ENCODE measurements around the gene TMEM150A. TPM values are rescaled to one million over a fixed set of nuclear protein-coding genes. Genes with fewer than 3 reads are reported as not detected.
"Not testable (repeated sequence)": the region's sequence is repeated elsewhere in the genome, so short reads cannot be mapped to it uniquely, and the experiment has no call there.

TMEM150A gene
- total and polyA plus RNA-seq, 9 donors = 7.7 to 11.7 (median 9.2) TPM

GRCh38 chr2:85614757-85615156 is 12.3 kb upstream of the TMEM150A start:
- not testable (repeated sequence) for H3K4me3 ChIP-seq (ENCODE audit: low read length); DNase-seq; H3K9me3 ChIP-seq (replicated peaks; ENCODE audit: control insufficient read depth, low read depth, low read length); H3K27me3 ChIP-seq (ENCODE audit: control insufficient read depth, insufficient read depth, low read length); H3K27ac ChIP-seq (ENCODE audit: low read length)
- H3K36me3 ChIP-seq (ENCODE audit: control insufficient read depth, insufficient read depth, low read length) = peaks cover 12% of the 10 kb centered on the region
- H3K4me1 ChIP-seq (ENCODE audit: control insufficient read depth, insufficient read depth, low read length) = peaks cover 25% of the 10 kb centered on the region
- WGBS (ENCODE audit: insufficient coverage) = 100% methylated on average over 5 of the region's 7 CpGs

- Histone ChIP-seq H3K4me1 (ENCODE audit: control insufficient read depth, insufficient read depth, low read length) (peaks cover 27% of the 10 kb centered on the region), H3K27me3 (ENCODE audit: control insufficient read depth, insufficient read depth, low read length) (no peaks in the 10 kb centered on the region), H3K9me3 (replicated peaks; ENCODE audit: control insufficient read depth, low read depth, low read length) (no peaks in the 10 kb centered on the region), H3K4me3 (ENCODE audit: low read length) (no peak overlapping the region), H3K36me3 (ENCODE audit: control insufficient read depth, insufficient read depth, low read length) (peaks cover 15% of the 10 kb centered on the region), H3K27ac (ENCODE audit: low read length) (no peak overlapping the region)
- WGBS (ENCODE audit: insufficient coverage) = 73% methylated on average over 5 of the region's 10 CpGs
- no peak for DNase-seq
These were observed 11.4 kb upstream of the TMEM150A start for GRCh38 chr2:85613717-85614515.

GRCh38 chr2:85611705-85612587 is 9.4 kb upstream of the TMEM150A start, which contains the start of gene C2orf68:
Gene C2orf68 (minus strand): TSS chr2:85612066. CDS start chr2:85611984, 82 bp downstream.
- Histone ChIP-seq H3K36me3 (ENCODE audit: control insufficient read depth, insufficient read depth, low read length) (peaks cover 30% of the 10 kb centered on the region), H3K4me1 (ENCODE audit: control insufficient read depth, insufficient read depth, low read length) (peaks cover 19% of the 10 kb centered on the region), H3K4me3 (ENCODE audit: low read length) (peak within 1 kb of the TSS; percentile 85), H3K9me3 (replicated peaks; ENCODE audit: control insufficient read depth, low read depth, low read length) (no peaks in the 10 kb centered on the region), H3K27me3 (ENCODE audit: control insufficient read depth, insufficient read depth, low read length) (no peaks in the 10 kb centered on the region), H3K27ac (ENCODE audit: low read length) (peak within 1 kb of the TSS; percentile 95)
- WGBS (ENCODE audit: insufficient coverage) = 0% methylated on average over 46 of the region's 73 CpGs
- DNase-seq = peak; percentile 97

- no peak for DNase-seq
- peaks cover 18% of the 10 kb centered on the region for H3K4me1 ChIP-seq (ENCODE audit: control insufficient read depth, insufficient read depth, low read length)
- peak overlapping the region; percentile 38 for H3K27ac ChIP-seq (ENCODE audit: low read length)
- WGBS (ENCODE audit: insufficient coverage) = 3% methylated on average over 22 of the region's 24 CpGs
- H3K9me3 ChIP-seq (replicated peaks; ENCODE audit: control insufficient read depth, low read depth, low read length) = no peaks in the 10 kb centered on the region
- no peaks in the 10 kb centered on the region for H3K27me3 ChIP-seq (ENCODE audit: control insufficient read depth, insufficient read depth, low read length)
- H3K4me3 ChIP-seq (ENCODE audit: low read length) = peak overlapping the region; percentile 85
- peaks cover 30% of the 10 kb centered on the region for H3K36me3 ChIP-seq (ENCODE audit: control insufficient read depth, insufficient read depth, low read length)
These were observed 8.8 kb upstream of the TMEM150A start for GRCh38 chr2:85611217-85611704.

GRCh38 chr2:85607268-85608215 is 5.0 kb upstream of the TMEM150A start:
- Histone ChIP-seq H3K4me1 (ENCODE audit: control insufficient read depth, insufficient read depth, low read length) (peaks cover 31% of the 10 kb centered on the region), H3K4me3 (ENCODE audit: low read length) (no peak overlapping the region), H3K36me3 (ENCODE audit: control insufficient read depth, insufficient read depth, low read length) (peaks cover 35% of the 10 kb centered on the region), H3K9me3 (replicated peaks; ENCODE audit: control insufficient read depth, low read depth, low read length) (no peaks in the 10 kb centered on the region), H3K27me3 (ENCODE audit: control insufficient read depth, insufficient read depth, low read length) (no peaks in the 10 kb centered on the region), H3K27ac (ENCODE audit: low read length) (no peak overlapping the region)
- no peak for DNase-seq
- WGBS (ENCODE audit: insufficient coverage) = 79% methylated on average over 7 of the region's 9 CpGs

GRCh38 chr2:85606116-85606455 is 3.6 kb upstream of the TMEM150A start:
- peak overlapping the region; percentile 53 for H3K27ac ChIP-seq (ENCODE audit: low read length)
- no peaks in the 10 kb centered on the region for H3K9me3 ChIP-seq (replicated peaks; ENCODE audit: control insufficient read depth, low read depth, low read length)
- H3K4me3 ChIP-seq (ENCODE audit: low read length) = no peak overlapping the region
- 86% methylated on average over 6 of the region's 7 CpGs for WGBS (ENCODE audit: insufficient coverage)
- no peak for DNase-seq
- H3K27me3 ChIP-seq (ENCODE audit: control insufficient read depth, insufficient read depth, low read length) = no peaks in the 10 kb centered on the region
- peaks cover 36% of the 10 kb centered on the region for H3K4me1 ChIP-seq (ENCODE audit: control insufficient read depth, insufficient read depth, low read length)
- H3K36me3 ChIP-seq (ENCODE audit: control insufficient read depth, insufficient read depth, low read length) = peaks cover 35% of the 10 kb centered on the region

GRCh38 chr2:85605406-85606115 is 3.1 kb upstream of the TMEM150A start:
- Histone ChIP-seq H3K4me1 (ENCODE audit: control insufficient read depth, insufficient read depth, low read length) (peaks cover 34% of the 10 kb centered on the region), H3K27me3 (ENCODE audit: control insufficient read depth, insufficient read depth, low read length) (no peaks in the 10 kb centered on the region), H3K4me3 (ENCODE audit: low read length) (no peak overlapping the region), H3K27ac (ENCODE audit: low read length) (peak overlapping the region; percentile 53), H3K36me3 (ENCODE audit: control insufficient read depth, insufficient read depth, low read length) (peaks cover 39% of the 10 kb centered on the region), H3K9me3 (replicated peaks; ENCODE audit: control insufficient read depth, low read depth, low read length) (no peaks in the 10 kb centered on the region)
- 33% methylated on average over 1 of the region's 4 CpGs for WGBS (ENCODE audit: insufficient coverage)
- DNase-seq = peak; percentile 53

GRCh38 chr2:85604568-85605339 is 2.3 kb upstream of the TMEM150A start:
- Histone ChIP-seq H3K27ac (ENCODE audit: low read length) (peak overlapping the region; percentile 15), H3K9me3 (replicated peaks; ENCODE audit: control insufficient read depth, low read depth, low read length) (no peaks in the 10 kb centered on the region), H3K36me3 (ENCODE audit: control insufficient read depth, insufficient read depth, low read length) (peaks cover 41% of the 10 kb centered on the region), H3K4me1 (ENCODE audit: control insufficient read depth, insufficient read depth, low read length) (peaks cover 32% of the 10 kb centered on the region), H3K4me3 (ENCODE audit: low read length) (no peak overlapping the region), H3K27me3 (ENCODE audit: control insufficient read depth, insufficient read depth, low read length) (no peaks in the 10 kb centered on the region)
- DNase-seq = no peak
- 86% methylated on average over 2 of the region's 6 CpGs for WGBS (ENCODE audit: insufficient coverage)

GRCh38 chr2:85604133-85604444 is 1.6 kb upstream of the TMEM150A start:
- Histone ChIP-seq H3K4me1 (ENCODE audit: control insufficient read depth, insufficient read depth, low read length) (peaks cover 29% of the 10 kb centered on the region), H3K36me3 (ENCODE audit: control insufficient read depth, insufficient read depth, low read length) (peaks cover 42% of the 10 kb centered on the region)
- H3K27me3 ChIP-seq (ENCODE audit: control insufficient read depth, insufficient read depth, low read length); H3K4me3 ChIP-seq (ENCODE audit: low read length); DNase-seq; H3K9me3 ChIP-seq (replicated peaks; ENCODE audit: control insufficient read depth, low read depth, low read length); H3K27ac ChIP-seq (ENCODE audit: low read length): not testable (repeated sequence)
- WGBS (ENCODE audit: insufficient coverage) = no CpG with 5 or more reads among the region's 3 CpGs
